PC-3 (cell line): ENCODE results near the gene RFTN1. TPM values are rescaled to one million over a fixed set of nuclear protein-coding genes. Genes with fewer than 3 reads are reported as not detected.

Experiments used
- ATAC-seq: fragments of 200-7000 bp; cut with Tn5 transposase; 2 replicates; pipeline ENCODE4 v1.9.1; 2020; ENCODE audit warnings: mild to moderate bottlenecking, moderate library complexity
- BruUV-seq: library from RNA; stranded (reverse); fragments of 400-500 nt; replicated peaks from 2 replicates; lab custom pipeline; 2021; lab: Mats Ljungman, UMichigan
- CTCF ChIA-PET: fragments of 300-600 bp; sonication (Branson Sonifier 250); formaldehyde crosslinking; loops from one replicate; lab custom pipeline; 2022; ENCODE audit warnings: antibody characterized with exemption; lab: Charles Lee
- POLR2A ChIA-PET: fragments of 300-600 bp; sonication (Branson Sonifier 250); formaldehyde crosslinking; loops from one replicate; lab custom pipeline; 2022; ENCODE audit warnings: antibody characterized with exemption; ENCODE audit not compliant: unreplicated experiment; lab: Charles Lee
- DNase-seq: peaks from one replicate; pipeline ENCODE4 v3.0.0-alpha.2; 2015
- H2AFZ ChIP-seq: fragments of 300-600 bp; sonication (generic); 2 replicates; pipeline ENCODE4 v1.6.0; 2016; ENCODE audit warnings: antibody characterized with exemption, low read length
- H3F3A ChIP-seq: fragments of 300-600 bp; sonication (generic); one replicate; pipeline ENCODE4 v1.6.0; 2017; ENCODE audit warnings: antibody characterized with exemption, low read length, control low read depth, mild to moderate bottlenecking; ENCODE audit not compliant: unreplicated experiment
- H3K27ac ChIP-seq: fragments of 300-600 bp; sonication (generic); 2 replicates; pipeline ENCODE4 v1.5.1; 2016; ENCODE audit warnings: mild to moderate bottlenecking, low read length
- H3K27me3 ChIP-seq: fragments of 300-600 bp; sonication (generic); 2 replicates; pipeline ENCODE4 v1.6.1; 2016; ENCODE audit warnings: low read length, mixed read lengths
- H3K36me3 ChIP-seq: fragments of 300-600 bp; sonication (generic); 2 replicates; pipeline ENCODE4 v1.6.1; 2016; ENCODE audit warnings: low read depth, mixed run types, low read length, mixed read lengths
- H3K4me1 ChIP-seq: fragments of 300-600 bp; sonication (generic); 2 replicates; pipeline ENCODE4 v1.5.1; 2016; ENCODE audit warnings: low read length; ENCODE audit not compliant: insufficient read depth
- H3K4me2 ChIP-seq: fragments of 300-600 bp; sonication (generic); 2 replicates; pipeline ENCODE4 v1.6.0; 2016; ENCODE audit warnings: low read length
- H3K4me3 ChIP-seq: fragments of 300-600 bp; sonication (generic); 2 replicates; pipeline ENCODE4 v1.5.1; 2016; ENCODE audit warnings: mild to moderate bottlenecking, low read length, mixed read lengths
- H3K79me2 ChIP-seq: fragments of 300-600 bp; sonication (generic); 2 replicates; pipeline ENCODE4 v1.6.1; 2017; ENCODE audit warnings: low read length, mixed read lengths
- H3K9ac ChIP-seq: fragments of 300-600 bp; sonication (generic); 2 replicates; pipeline ENCODE4 v1.6.0; 2016; ENCODE audit warnings: mild to moderate bottlenecking, low read length
- H3K9me2 ChIP-seq: fragments of 300-600 bp; sonication (generic); replicated peaks from 2 replicates; pipeline ENCODE4 v1.6.1; 2016; ENCODE audit warnings: mixed run types, low read length, mixed read lengths
- H3K9me3 ChIP-seq: fragments of 300-600 bp; sonication (generic); 2 replicates; pipeline ENCODE4 v1.6.1; 2016; ENCODE audit warnings: low read length, mixed read lengths
- H4K20me1 ChIP-seq: fragments of 300-600 bp; sonication (generic); 2 replicates; pipeline ENCODE4 v1.6.1; 2016; ENCODE audit warnings: low read length, mixed read lengths
- EZH2 ChIP-seq: fragments of 300-600 bp; sonication (generic); IDR thresholded peaks from one replicate; pipeline ENCODE4 v1.6.1; 2017; ENCODE audit warnings: antibody characterized with exemption, mild to moderate bottlenecking, low read length; ENCODE audit not compliant: unreplicated experiment
- EZH2phosphoT487 ChIP-seq: fragments of 300-600 bp; sonication (generic); IDR thresholded peaks from 2 replicates; pipeline ENCODE4 v1.6.1; 2018; ENCODE audit warnings: mild to moderate bottlenecking, antibody characterized with exemption, low read length, borderline replicate concordance
- intact Hi-C: fragments of 100-400 bp; cut with micrococcal nuclease; formaldehyde crosslinking; loops from 2 replicates; pipeline ENCODE4 v1.9.0; 2023
- total RNA-seq: library from RNA; depleted of rRNA; stranded (reverse); fragments of >200 nt; gene quantifications from 2 replicates; pipeline ENCODE4 v1.2.3, GENCODE V29; 2014
- TF ChIP-seq, protein P1 (sequence below): fragments of 300-600 bp; sonication (generic); conservative IDR thresholded peaks from 2 replicates; pipeline ENCODE4 v1.5.1; 2017; ENCODE audit warnings: antibody characterized with exemption, low read depth, mild to moderate bottlenecking, low read length

RFTN1 gene
- total RNA-seq, 1 experiment from 2014 or later = 9.7 TPM

DNA sequence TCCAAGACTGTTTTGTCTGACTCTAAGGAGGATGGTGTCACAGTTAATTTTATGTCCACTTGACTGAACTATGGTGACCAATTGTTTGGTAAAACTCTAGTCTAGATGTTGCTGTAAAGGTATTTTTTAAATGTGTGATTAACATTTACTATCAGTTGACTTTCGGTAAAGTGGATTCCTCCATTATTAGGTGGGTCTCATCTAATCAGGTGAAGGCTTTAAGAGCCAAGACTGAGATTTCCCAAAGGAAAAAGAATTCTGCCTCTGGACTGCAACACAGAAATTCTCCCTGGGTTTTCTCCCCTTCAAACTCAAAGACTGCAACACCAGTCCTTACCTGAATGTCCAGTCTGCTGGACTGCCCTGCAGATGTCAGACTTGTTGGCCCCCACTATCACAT lies 129.6 kb downstream of the RFTN1 start:
- ChIA-PET CTCF (no interaction called here), POLR2A (no interaction called here)
- ATAC-seq = no peak
- no peak for DNase-seq
- no peak overlapping the region for H3K9ac ChIP-seq
- H3F3A ChIP-seq = no peaks in the 10 kb centered on the region
- peaks cover 4% of the 10 kb centered on the region; the same call in 1 of the 2 replicates for H3K4me1 ChIP-seq
- H3K79me2 ChIP-seq = no peaks in the 10 kb centered on the region
- no peaks in the 10 kb centered on the region for H4K20me1 ChIP-seq
- no TSS peak for BruUV-seq
- no peak overlapping the region for H3K4me2 ChIP-seq
- no peaks in the 10 kb centered on the region for H3K36me3 ChIP-seq
- intact Hi-C loops = no loop called here
- no peak overlapping the region for H3K4me3 ChIP-seq
- H3K27me3 ChIP-seq = no peaks in the 10 kb centered on the region
- no peak for TF ChIP-seq EZH2phosphoT487
- TF ChIP-seq EZH2 = no peak
- TF ChIP-seq, protein P1, sequence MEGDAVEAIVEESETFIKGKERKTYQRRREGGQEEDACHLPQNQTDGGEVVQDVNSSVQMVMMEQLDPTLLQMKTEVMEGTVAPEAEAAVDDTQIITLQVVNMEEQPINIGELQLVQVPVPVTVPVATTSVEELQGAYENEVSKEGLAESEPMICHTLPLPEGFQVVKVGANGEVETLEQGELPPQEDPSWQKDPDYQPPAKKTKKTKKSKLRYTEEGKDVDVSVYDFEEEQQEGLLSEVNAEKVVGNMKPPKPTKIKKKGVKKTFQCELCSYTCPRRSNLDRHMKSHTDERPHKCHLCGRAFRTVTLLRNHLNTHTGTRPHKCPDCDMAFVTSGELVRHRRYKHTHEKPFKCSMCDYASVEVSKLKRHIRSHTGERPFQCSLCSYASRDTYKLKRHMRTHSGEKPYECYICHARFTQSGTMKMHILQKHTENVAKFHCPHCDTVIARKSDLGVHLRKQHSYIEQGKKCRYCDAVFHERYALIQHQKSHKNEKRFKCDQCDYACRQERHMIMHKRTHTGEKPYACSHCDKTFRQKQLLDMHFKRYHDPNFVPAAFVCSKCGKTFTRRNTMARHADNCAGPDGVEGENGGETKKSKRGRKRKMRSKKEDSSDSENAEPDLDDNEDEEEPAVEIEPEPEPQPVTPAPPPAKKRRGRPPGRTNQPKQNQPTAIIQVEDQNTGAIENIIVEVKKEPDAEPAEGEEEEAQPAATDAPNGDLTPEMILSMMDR = no peak
- H3K27ac ChIP-seq = no peak overlapping the region
- H3K9me3 ChIP-seq = no peaks in the 10 kb centered on the region
- H3K9me2 ChIP-seq = no peaks in the 10 kb centered on the region
- no peak overlapping the region for H2AFZ ChIP-seq

DNA sequence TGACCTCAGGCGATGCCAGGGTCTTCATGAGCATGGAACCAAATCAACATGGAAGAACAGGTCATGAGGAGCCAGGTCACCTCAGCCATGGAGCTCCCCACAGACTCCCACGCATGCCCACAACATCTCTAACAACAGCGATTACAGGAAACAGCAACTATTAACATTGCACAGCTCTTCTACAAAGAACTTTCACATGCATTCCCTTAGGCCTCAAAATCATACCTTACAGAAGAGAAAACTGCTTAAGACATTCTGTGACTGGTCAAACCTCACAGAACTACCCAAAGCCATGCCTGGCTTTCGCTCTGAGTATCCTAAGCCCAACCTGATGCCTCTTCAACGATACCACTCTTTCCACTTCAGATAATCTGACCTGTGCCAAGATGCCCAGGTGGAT lies 130.7 kb downstream of the RFTN1 start:
- peaks cover 4% of the 10 kb centered on the region; the same call in 1 of the 2 replicates for H3K4me1 ChIP-seq
- intact Hi-C loops = no loop called here
- no peaks in the 10 kb centered on the region for H4K20me1 ChIP-seq
- no peaks in the 10 kb centered on the region for H3K9me2 ChIP-seq
- DNase-seq (no peak), ATAC-seq (no peak)
- TF ChIP-seq, protein P1 = no peak
- TF ChIP-seq EZH2 (no peak), EZH2phosphoT487 (no peak)
- POLR2A ChIA-PET = no interaction called here
- peaks cover 4% of the 10 kb centered on the region; the same call in 1 of the 2 replicates for H3K9me3 ChIP-seq
- no peak overlapping the region for H3K9ac ChIP-seq
- no peak overlapping the region for H3K4me2 ChIP-seq
- H3F3A ChIP-seq = no peaks in the 10 kb centered on the region
- CTCF ChIA-PET = no interaction called here
- H2AFZ ChIP-seq = no peak overlapping the region
- no peaks in the 10 kb centered on the region for H3K79me2 ChIP-seq
- no peak overlapping the region for H3K27ac ChIP-seq
- H3K4me3 ChIP-seq = no peak overlapping the region
- no TSS peak for BruUV-seq
- H3K27me3 ChIP-seq = no peaks in the 10 kb centered on the region
- no peaks in the 10 kb centered on the region; the same call in 1 of the 2 replicates for H3K36me3 ChIP-seq

DNA sequence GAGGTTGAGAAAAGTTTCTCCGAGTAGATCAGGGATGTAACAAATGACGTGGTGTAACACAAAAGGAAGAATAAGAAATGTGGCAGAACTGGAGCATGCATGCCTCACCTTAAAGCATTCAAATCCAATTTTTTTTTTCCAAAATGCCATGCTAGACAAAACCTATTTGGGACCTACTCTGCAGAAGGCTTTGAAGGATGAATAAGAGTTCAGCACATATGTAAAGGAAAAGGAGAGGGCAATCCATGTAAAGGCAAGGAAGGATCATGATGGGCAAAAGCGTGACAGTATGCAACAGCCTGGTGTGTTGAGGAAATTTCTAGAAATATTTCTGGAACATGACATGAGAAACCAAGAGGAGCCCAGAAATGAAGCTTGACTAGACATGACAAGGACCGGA lies 132.1 kb downstream of the RFTN1 start:
- no peak for DNase-seq
- Histone ChIP-seq H3K4me2 (no peak overlapping the region), H3K9me2 (no peaks in the 10 kb centered on the region), H3K4me3 (no peak overlapping the region), H2AFZ (no peak overlapping the region), H4K20me1 (no peaks in the 10 kb centered on the region), H3K36me3 (no peaks in the 10 kb centered on the region; the same call in 1 of the 2 replicates), H3K79me2 (no peaks in the 10 kb centered on the region), H3K27ac (no peak overlapping the region), H3K4me1 (peaks cover 4% of the 10 kb centered on the region; the same call in 1 of the 2 replicates), H3K27me3 (no peaks in the 10 kb centered on the region), H3K9me3 (peaks cover 4% of the 10 kb centered on the region; the same call in 1 of the 2 replicates), H3K9ac (no peak overlapping the region), H3F3A (no peaks in the 10 kb centered on the region)
- CTCF ChIA-PET = no interaction called here
- POLR2A ChIA-PET = no interaction called here
- TF ChIP-seq, protein P1 = no peak
- TF ChIP-seq EZH2 = no peak
- TF ChIP-seq EZH2phosphoT487 = no peak
- intact Hi-C loops = no loop called here
- no peak for ATAC-seq
- BruUV-seq = no TSS peak
